NCI-H2171 (cell line): Measurements from ENCODE around the gene XPC.

Experiments
- DNase-seq: peaks from one replicate; lab custom pipeline; 2025; lab: John Stamatoyannopoulos, UW

XPC gene

DNA sequence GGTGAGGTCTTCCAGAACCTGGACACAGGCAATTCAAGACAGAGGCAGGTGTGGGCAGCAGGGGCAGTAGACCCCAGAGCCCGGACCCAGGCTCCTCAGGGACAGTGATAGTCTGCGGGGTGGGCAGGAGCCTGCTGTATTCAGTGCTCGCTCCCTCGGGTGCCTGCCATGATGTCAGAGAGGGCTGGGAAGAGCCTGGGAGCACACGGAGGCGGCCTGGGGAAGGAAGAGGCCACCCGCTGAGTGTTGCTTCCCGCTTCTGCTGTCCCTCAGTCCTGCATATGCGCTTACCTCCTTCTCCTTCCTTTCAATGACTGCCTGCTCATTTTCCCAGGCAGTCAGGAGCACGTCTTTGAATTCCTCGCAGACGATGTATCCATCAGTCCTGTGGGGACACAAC is 30.8 kb downstream of the XPC start:
- DNase-seq, result no peak

DNA sequence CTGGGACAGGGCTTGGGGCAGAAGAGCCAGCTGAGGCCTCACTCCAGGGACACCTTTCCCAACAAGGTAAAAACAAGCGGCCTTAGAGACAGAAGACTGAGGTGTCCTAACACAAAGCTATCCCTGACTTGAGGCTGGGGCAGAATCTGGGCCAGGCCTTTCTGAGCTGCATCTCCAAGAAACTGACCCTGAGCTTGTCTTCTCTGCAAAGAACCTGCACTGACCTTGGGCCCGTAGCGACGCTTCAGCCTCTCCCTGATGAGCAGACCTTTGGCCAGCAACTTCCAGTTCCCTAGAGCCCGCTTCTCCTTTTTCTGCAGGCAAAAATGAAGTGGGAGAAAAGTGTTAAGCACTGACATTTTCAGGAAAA is 31.4 kb downstream of the XPC start:
- DNase-seq, result no peak

DNA sequence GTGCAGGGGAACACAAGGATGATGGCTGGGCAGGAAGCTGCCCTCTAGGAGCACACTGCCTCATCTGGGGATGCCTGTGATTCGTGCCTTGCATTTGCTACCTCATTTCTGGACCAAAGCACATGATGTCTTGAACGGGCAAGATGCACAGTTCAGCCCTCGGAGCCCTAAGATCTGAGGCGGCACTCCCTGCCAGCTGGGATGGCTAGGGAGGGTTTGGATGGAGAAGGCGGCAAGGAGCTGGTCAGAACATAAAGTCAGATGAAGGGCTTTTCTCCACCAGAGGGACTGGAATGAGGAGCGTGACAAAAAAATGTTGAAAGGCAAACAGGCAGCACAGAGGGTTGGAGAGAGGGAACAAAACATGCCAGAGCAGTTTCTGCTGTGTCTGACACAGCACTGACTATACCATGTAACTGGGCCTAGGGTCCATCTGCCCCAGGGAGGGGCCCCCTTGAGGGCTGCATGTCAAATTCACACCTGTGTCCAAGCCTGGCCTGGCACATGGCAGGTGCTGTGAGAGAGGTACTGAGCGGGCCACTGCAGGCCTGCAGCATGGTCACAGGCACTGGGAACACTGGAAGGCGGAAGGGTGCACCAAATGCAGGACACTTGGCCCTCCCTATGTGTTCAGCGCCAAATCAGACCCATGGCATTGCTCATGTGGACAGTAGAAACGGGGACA is 31.9 kb downstream of the XPC start:
- DNase-seq, result no peak

DNA sequence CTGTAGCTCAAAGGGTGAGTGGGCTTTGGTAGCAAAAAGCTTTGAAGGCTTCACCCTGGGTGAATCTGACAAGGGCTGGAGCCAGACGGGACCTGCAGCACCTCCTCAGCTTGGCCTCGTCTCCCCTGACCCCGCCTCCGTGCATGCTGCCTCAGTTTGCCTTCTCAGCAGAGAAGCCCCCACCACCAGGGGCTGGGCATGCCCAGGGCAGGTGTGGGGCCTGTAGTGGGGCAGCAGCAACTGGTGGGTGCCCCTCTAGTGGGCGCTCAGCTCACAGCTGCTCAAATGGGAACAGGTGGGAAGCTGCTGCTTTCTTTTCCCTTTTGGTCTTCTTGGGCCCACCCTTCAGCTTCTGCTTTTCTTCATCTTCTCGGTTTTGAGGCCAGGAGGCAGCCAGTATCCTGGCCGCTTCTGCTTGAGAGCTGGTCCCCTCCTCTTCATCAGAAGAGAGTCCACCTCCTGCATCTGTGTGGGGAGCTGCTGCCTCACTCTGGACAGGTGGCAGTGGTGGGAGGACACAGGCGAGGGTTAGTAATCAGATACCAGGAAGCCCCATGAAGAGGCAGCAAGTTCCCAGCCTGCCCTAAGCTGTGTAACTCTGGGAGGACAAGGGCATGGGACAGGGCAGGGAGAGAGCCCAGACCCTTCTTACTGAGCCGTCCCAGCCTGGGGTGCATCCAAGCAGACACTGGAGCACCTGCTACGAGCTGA is 32.6 kb downstream of the XPC start:
- DNase-seq, result no peak

DNA sequence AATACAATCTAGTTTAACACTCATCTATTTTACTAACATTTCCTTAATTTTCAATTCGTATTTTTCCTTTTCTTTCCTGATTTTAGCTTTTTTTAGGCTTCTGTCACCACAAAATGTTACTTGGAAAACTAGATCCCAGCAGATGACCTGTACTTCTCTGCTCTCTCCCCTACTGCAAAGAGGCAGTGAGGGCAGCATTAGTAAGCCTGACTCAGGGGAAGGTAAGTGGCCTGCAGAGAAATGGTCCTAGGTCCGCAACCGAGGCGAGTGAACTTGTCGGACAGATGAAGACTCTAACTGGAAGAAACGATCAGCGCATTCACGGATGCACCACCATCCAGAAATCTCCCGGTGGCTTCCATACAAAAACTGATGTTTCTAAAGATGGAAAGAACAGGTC is 33.2 kb downstream of the XPC start:
- DNase-seq, result no peak

DNA sequence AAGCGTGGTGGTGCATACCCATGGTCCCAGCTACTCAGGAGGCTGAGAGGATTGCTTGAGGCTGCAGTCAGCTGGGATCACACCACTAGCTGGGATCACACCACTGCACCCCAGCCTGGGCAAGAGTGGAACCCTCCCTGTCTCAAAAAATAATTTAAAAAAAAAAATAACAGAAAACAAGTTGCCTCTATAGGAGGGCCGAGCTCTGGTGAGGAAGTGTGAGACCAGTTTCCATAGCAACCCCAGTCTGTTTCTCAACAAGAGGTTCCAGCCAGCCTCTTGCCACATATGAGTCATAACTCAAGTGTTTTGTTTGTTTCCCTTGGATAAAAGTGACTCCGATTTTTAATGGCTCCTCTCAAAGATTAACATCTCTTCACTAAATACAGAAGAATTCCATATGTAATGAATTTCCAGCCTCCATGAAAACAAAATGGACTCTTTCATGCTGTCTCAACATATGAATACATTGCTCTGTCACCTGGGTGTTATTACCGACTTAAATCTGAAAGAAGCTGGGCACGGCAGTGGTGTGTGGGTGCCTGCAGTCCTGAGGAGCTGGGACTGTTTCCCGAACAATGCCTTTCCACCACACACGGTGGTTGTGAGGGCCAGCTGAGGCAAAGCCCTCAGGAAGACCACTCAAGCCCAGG is 33.9 kb downstream of the XPC start:
- no peak for DNase-seq

DNA sequence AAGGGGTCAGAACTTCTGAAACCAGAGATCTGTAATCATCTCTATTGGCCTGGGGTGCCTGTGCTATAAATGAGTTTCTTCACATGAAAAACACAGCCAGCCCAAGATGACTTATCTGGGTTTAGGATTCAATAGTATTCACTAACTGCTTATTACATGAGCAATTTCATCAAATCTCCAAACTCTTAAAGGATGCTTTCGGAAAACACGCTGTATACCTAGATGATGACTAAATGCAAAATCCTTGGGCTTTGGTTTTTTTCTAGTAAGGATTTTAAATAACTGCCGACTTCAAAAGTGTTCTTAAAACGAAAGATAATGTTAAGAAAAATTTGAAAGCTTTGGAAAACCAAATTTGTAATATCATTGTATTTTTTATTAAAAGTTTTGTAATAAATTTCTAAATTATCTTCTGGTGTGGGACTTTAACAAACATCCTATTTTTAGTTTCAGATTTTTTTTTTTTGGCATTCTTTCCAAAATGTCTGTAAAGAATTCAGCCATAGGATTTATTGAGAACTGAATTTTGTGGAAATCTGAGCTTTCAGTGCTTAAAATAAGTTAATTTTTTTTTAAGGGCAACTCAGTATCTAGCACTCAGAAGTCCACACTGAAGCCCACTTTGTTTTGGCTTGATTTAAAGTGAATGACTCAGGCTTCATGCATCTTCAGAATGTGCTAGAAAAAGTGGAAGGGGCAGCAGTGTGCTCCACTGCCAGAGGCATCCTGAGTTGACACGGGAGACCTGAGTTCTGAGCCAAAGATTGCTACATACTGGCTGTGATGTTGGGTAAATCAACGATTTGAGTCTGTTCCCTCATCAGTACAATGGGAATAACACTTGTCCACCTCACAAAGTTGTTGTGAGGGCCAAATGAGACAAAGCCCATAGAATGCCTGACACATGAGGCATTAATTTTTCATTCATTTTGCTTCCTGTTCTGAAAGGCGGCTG is 34.9 kb downstream of the XPC start:
- no peak for DNase-seq

DNA sequence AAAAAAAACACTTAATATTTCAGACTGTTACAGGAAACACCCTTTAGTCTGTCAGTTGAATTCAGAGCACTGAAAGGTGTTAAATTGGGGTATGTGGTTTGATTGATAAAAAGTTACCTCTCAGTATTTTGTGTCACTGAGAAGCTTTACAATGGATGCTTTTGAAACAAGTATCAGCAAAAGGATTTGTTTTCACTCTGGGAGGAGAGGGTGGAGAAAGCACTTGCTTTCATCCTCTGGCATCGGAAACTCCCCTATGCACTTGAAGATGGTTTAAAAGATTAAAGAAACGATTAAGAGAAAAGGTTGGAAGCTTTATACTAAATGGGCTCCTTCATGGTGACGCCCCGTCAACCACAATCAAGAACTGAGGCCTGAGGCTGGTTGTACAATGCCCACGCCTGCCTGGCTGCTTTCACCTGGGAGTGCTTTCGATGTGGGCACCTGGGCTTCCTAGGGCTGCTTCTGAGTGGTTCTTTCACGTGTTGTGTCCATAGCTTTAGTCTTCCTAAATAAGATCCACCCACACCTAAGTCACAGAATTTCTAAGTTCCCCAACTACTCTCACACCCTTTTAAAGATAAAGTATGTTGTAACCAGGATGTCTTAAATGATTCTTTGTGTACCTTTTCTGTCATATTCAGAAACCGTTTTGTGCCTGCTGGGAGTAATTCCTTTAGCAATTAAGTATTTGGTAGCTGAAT is 35.7 kb downstream of the XPC start:
- no peak for DNase-seq

DNA sequence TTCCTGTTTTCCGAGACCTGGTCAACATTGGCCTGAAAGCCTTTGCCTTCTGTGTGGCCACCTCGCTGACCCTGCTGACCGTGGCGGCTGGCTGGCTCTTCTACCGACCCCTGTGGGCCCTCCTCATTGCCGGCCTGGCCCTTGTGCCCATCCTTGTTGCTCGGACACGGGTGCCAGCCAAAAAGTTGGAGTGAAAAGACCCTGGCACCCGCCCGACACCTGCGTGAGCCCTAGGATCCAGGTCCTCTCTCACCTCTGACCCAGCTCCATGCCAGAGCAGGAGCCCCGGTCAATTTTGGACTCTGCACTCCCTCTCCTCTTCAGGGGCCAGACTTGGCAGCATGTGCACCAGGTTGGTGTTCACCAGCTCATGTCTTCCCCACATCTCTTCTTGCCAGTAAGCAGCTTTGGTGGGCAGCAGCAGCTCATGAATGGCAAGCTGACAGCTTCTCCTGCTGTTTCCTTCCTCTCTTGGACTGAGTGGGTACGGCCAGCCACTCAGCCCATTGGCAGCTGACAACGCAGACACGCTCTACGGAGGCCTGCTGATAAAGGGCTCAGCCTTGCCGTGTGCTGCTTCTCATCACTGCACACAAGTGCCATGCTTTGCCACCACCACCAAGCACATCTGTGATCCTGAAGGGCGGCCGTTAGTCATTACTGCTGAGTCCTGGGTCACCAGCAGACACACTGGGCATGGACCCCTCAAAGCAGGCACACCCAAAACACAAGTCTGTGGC is 36.6 kb downstream of the XPC start:
- DNase-seq, result no peak

DNA sequence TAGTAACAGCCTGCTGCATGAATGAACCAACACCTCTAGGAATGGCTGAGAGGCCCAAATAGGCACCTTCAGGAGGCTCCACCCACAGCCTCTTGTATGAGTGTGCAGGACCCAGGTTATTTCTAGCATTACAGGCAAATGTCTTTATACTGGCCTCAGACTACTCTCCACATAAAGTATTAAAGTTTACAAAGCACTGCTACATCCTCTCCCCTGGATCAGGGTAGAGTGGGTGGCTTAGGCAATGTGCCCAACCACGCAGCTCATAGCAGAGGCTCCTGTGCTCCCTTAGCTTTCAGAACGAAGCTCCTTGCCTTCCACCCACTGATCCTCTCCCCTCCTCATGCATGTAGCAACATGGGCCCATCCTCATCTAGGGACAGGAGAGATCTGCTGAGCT is 37.3 kb downstream of the XPC start:
- no peak for DNase-seq

DNA sequence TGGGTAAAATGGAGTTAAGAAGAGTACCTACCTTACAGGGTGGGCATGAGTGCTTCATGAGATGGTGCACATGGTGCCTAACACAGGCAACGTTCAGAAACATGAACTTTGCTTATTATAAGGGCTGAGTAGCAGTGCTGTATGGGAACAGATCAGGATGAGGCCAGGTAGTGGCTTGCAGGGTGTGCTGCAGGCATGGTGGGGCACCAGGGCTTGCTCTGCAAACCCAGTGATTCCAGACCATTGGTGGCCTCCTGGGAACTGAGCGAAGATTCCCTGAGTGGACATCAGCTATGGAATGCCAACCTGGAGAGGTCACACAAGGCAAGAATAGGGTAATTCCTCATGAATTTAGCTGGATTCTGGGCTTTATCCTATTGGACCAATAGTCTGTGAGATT is 37.7 kb downstream of the XPC start:
- no peak for DNase-seq

DNA sequence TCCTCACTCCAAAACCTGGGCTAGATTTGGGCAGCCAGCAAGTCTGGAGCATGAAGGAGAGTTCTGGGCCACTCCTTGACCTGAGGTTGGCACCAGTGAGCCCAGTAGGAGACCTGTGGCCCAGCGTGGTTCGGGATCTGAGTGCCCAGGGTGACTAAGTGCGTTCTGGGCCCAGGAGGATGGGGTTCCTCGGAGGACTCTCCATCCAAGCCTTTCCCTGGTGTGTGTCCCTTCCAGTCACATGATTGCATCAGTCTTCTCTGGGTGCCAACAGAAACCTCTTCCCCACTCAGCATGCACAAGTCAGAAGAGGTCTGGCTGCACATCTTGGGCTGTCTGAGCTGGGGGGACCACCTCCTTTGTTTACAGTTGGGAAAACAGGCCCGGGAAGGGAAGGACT is 38.6 kb downstream of the XPC start:
- no peak for DNase-seq

DNA sequence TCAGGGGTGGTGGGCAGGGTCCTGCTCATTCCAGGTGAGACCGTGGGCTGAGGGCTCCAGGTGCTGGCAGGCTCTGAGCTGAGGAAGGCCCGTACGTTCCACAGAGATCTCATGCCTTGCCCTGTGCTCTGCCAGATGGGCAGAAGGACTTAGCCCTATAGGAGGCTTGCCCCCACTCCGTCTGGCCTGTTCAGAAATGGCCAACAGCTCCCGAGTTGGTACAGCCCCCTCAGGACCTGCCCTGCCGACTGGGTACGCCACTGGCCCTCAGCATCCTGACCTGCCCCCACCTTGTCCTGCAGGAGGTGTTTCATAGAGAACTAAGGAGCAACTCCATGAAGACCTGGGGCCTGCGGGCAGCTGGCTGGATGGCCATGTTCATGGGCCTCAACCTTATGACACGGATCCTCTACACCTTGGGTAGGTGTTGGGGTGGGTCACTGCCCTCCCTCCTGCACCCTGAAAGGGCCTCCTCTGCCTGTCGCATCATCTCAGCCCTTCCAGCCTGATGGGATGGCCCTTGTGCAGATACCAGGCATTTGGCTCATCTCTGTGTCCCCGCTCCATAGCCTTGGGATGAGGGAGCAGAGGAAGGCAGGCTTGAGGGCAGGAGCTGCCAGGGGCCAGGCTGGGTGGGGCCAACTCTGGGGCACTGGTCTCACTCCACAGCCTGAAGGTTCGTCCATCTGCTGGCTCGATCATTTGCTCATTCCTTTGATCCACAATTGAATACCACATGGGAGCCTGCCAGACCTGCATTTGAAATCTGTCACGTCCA is 39.3 kb downstream of the XPC start:
- no peak for DNase-seq

DNA sequence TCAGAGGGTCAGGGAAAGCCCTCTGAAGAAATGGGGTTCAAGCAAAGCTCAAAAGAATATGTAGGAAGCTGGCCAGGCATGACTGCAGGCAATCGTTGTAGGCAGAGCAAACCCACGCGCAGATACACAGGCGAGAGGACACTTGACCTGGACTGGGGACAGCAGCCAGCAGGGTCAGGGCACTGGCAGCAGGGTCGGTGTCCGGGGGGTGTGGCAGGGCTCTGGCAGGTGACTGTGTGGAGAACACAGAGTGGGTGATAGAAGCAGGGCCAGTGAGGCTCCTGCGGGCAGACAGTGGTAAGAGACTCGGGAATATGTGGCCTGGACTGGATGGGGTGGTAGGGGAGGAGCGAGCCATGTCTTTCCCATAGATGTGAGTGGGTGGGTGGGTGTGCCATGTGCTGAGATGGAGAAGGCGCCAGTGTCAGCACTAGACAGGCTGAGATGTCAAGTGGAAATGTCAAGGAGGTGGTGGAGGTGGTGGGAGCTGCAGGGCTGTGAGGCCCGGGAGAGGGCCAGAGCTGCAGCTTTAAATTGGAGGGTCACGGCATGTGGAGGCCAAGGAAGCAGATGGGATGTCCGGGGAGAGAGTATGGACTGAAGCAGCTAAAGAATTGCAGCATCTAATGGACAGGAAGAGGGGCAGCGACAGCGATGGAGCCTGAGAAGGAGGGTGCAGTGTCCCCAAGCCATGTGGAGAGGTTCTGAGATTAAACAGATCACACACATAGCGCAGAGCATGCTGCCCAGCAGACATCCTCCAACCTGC is 40.1 kb downstream of the XPC start:
- no peak for DNase-seq

DNA sequence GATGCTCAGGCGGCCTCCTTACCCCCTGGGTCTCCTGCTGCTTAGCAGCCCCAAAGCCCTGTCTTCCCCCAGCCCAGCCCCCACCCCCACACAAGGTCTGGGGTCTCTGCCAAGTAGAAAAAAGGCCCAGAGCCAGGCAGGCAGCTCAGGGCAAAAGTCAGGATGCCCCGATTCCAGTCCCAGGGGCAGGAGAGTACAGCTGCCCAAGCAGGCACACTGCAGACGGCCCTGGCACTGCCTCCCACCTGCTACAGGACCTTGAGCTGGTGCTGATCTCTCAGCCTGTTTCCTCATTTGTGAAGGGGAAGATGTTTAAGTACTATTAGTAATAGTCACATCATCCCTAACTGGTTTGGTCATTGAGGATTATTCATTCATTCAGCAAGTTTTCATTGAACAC is 41.0 kb downstream of the XPC start:
- no peak for DNase-seq

DNA sequence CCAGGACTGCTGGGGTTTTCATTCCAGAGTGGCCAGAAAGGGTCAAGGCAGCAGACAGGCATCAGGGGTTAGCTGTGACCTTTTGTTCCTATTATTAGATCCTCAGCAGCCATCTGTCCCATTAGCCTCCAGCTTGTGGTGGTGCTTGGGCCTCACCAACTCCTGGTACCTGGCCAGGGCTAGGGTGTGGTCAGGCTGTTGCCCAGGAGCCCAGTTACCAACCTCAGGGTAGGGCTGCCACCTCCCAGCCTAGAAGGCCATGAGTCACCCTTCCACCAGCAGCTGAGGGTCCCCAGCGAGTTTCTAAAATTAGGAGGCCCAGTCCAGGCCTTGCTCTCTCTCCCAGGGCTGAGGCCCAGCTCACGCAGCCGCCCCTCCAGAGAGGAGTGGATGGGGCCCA is 41.4 kb downstream of the XPC start:
- no peak for DNase-seq

DNA sequence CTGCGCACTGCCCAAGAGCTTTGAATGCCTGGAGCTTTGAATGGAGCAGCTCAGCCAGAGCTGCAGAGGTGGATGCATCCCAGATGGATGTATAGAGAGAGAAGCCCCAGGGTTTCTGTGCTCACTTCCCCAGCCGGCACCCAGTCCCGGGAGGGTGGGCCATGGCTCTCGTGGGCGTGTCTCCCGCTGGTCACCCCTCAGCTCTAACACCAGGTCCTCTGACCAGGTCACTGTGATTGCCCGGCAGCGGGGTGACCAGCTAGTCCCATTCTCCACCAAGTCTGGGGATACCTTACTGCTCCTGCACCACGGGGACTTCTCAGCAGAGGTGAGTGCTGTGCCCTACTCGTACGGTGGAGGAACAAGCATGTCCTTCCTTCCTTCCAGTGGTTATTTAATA is 42.8 kb downstream of the XPC start:
- no peak for DNase-seq

DNA sequence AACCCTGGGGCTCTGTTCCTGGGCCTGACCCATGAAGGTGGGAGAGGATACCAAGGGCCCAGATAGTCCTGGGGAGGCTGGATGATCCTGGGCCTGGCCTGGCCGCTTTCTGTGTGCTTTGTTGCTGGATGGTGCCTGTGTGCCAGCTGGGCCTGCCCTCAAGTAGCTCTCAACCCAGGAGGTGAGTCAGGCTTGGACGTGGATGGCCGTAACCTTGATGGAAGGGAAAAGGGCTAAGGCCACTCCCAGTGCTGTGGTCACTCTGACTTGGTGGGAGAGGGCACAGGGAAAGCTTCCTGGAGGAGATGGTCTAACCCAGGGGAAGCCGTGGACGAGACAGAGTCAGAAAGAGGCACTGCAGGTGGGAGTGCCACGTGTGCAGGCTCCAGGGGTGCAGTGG is 44.1 kb downstream of the XPC start:
- no peak for DNase-seq

DNA sequence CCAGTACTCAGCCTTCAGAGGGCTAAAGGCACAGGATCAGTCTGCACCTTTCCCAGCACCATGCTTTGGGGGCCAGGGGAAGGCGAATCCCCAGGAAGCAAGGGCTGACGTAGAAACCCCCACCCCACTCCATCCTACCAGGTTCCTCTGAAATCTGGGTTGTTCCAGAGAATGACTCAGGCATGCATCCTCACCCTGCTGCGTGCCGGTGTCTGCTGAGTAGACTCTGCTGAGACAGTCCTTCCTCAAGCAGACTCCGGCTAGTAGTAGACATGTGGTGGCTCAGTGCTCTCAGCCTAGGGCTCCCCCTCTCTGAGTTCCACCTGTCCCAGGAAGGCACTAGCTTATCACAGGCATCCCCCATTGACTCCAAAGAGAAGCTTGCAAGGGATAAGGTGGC is 44.5 kb downstream of the XPC start:
- DNase-seq, result no peak
